GM18868 (cell line): ENCODE measurements around the gene TNPO2.

Source experiments
- ATAC-seq: cut with Tn5 transposase; IDR thresholded peaks from one replicate; pipeline ENCODE4 v1.9.1; 2021; ENCODE audit warnings: mild to moderate bottlenecking, moderate library complexity; ENCODE audit not compliant: unreplicated experiment

Gene TNPO2

GRCh38 chr19:12652219-12652618 is 71.5 kb downstream of the TNPO2 start:
- no peak for ATAC-seq

- no peak for ATAC-seq
Observed at GRCh38 chr19:12649941-12650340, 73.8 kb downstream of the TNPO2 start.
